GM19455 (cell line): ENCODE results near the gene PDHX.

Source experiments
- ATAC-seq: cut with Tn5 transposase; IDR thresholded peaks from one replicate; pipeline ENCODE4 v1.9.1; 2021; ENCODE audit not compliant: unreplicated experiment

Gene PDHX

DNA sequence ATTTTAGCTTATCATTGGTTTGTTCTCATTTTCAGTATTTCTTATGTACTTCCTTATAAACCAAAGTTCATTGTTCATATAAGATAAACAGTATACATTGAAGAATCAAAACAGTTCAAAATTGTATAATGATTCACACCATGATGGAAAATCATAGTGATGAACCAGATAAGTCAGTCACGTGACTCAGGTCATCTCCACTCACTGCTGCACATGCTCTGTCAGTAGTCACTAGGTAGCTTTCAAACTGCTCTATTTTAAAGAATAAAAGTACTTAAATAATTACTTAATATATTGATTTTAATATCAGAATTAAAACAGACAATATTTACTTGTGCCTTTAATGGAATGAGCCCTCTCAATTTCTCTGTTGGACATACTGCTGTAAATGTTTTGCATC is 37.5 kb downstream of the PDHX start:
- ATAC-seq, result no peak

DNA sequence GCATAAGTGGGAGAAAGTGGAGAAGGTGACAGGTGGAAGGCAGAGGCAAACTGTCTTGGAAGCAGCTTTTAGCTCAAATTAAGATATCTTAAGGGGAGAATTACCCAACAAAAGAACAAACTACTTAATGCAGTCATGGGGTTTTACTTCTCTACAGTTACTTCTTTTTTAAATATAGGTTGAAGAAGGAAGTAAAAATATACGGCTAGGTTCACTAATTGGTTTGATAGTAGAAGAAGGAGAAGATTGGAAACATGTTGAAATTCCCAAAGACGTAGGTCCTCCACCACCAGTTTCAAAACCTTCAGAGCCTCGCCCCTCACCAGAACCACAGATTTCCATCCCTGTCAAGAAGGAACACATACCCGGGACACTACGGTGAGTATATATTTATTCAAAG is 40.8 kb downstream of the PDHX start:
- ATAC-seq, result no peak

DNA sequence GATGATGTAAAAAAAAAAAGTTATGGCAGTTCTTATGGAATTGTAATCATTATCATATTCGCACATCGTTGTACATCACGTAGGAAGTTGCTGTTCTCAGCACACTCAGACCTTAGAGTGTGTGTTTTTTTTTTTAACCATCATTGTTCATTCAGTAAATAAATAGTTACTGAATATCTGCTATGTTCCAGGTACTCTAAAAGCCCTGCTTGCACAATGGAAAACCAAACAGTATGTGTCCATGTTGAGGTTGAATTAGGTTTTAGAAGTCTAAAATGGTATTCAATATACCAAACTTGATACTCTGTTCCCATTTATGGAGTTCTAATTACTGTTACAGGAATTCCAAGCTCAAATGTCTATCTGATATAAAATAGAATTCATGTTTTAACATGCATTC is 41.2 kb downstream of the PDHX start:
- no peak for ATAC-seq

DNA sequence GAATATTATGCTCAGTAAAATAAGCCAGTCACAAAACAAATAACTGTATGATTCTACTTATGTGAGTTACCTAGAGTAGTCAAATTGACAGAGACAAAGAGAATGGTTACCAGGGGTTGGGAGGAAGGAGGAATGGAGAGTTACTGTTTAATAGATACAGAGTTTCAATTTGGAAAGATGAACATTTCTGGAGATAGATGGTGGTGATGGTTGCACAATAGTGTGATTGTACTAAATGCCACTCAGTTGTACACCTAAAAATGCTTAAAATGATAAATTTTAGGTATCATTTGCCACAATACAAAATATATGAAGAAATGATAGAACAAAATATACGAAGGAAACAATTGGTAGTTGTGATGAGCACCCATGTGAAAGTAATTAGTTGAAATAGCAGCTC is 43.4 kb downstream of the PDHX start:
- no peak for ATAC-seq

DNA sequence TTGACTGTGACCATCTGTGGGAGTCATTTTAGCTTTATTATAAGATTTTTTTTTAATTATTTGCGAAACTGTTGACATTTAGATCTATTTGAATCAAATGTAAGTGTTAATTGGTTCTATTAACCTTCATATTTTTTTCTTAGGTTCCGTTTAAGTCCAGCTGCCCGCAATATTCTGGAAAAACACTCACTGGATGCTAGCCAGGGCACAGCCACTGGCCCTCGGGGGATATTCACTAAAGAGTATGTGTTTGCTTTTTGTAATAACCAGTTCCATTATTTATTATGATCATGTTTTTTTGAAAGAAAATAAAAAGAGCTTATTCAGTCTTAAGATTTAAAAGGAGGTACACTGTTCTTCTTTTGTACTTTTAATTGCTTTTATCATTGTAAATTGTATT is 43.9 kb downstream of the PDHX start:
- no peak for ATAC-seq

DNA sequence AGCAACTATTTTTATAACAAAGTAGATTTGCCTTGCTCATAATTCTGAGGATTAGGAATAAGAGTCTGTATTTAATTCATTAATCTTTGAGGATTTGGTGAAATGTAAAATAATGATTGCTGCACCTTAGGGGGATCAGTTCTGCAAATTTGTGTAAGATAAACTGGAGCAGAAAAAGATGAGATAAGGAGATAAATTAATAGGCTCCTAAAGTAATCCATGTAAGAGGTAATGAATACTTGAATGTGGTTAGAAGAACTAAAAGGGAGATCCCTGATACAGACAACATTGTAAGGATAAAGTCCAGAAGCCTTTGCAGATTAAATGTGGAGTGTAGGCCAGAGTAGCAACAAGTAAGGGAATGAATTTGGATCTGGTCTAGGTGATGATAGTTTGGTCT is 45.6 kb downstream of the PDHX start:
- no peak for ATAC-seq

DNA sequence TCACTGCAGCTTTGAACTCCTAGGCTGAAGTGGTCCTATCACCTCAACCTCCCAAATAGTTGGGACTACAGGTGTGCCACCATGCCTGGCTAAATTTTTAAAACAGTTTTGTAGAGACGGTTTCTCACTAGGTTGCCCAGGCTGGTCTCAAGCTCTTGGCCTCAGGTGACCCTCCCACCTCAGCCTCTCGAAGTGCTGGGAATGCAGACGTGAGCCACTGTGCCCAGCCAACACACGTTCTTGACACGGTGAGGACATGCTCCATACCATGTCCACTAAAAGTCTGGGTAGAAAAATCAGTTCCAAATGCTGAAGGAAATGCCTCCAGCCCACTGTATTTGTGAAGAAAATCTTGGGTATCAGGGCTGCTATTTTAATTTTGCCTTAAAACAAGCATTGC is 46.9 kb downstream of the PDHX start:
- ATAC-seq, result no peak

DNA sequence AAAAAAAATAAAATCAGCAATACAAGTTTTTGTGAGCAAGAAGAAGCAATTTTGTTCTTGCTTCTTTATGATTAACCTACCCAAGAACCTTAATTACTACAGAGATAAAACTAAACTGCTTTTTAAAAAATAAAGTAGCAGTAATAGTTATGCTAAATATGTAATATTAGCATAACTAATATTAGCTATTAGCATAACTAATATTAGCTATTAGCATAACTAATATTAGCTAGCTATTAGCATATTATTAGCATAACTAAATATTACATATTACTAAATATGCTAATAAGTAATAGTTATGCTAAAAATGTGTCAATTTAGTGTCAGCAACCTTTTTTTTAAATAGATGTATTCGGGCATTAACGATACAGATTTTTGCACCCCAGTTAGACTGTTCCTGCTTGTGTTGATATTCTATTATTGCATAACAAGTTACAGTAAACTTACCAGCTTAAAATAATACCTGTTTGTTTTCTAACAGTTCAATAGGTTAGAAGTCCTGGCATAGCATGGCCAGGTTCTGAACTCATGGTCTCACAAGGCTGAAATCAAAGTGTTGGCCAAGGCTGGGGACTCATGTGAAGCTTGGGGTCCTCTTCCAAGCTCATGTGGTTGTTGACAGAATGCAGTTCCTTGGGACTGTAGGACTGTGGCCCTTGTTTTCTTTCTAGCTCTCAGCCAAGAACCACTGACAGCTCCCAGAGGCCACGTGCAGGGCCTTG is 48.4 kb downstream of the PDHX start:
- ATAC-seq, result no peak

DNA sequence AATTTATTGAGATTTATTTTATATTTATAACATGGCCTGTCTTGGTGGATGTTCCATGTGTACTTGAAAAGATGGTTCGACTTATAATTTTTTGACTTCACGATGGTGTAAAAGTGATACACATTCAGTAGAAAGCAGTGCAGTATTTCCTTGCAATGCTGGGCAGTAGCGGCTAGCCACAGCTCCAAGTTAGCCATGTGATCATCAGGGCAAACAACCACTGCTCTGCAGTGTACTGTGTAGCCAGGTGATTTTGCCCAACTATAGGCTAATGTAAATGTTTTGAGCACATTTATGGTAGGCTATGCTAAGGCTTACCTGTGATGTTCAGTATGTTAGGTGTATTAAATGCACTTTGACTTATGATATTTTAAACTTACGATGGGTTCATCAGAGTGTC is 52.4 kb downstream of the PDHX start:
- ATAC-seq, result no peak

DNA sequence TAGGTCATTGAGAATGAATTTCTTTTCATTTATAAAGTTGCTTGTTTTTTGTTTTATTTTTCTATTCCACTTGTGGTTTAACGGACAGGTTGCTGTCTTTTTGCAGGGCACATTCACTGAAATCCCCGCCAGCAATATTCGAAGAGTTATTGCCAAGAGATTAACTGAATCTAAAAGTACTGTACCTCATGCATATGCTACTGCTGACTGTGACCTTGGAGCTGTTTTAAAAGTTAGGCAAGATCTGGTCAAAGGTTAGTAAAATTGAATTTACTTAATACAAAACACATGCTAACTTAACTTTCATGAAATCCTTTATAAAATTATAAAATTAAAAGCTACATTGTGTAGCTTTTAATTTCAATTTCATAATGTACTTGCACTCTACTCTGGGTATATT is 53.6 kb downstream of the PDHX start:
- ATAC-seq, result no peak

DNA sequence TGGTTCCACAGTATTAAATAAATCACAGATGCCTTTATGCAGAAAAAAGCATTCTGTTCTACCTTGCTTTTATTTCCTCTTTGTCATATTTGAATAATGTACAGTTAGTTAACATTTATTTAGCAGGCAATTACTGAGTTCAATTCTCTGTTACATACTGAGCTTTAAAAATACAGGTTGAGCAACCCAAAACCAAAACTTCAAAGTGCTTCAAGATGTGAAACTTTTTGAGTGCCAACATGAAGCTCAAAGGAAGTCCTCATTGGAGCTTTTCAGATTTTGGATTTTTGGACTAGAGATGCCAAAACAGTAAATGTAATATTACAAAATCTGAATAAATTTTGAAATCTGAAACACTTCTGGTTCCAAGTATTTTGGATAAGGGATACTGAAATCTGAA is 54.1 kb downstream of the PDHX start:
- no peak for ATAC-seq

DNA sequence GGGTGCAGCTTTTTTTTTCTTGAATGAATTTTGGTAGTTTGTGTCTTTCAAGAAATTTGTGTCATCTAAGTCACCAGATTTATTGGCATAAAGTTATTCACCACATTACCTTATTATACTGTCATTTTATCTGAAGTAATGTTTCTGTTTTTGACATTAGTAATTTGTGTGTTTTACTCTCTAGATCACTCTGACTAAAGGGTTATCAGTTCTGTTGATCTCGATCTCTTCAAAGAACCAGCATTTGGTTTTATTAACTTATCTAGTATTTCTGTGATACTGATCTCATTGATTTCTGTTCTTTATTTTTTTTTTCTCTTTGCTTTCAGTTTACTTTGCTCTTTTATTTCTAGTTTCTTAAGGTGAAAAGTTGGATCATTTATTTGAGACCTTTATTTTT is 55.5 kb downstream of the PDHX start:
- ATAC-seq, result no peak

DNA sequence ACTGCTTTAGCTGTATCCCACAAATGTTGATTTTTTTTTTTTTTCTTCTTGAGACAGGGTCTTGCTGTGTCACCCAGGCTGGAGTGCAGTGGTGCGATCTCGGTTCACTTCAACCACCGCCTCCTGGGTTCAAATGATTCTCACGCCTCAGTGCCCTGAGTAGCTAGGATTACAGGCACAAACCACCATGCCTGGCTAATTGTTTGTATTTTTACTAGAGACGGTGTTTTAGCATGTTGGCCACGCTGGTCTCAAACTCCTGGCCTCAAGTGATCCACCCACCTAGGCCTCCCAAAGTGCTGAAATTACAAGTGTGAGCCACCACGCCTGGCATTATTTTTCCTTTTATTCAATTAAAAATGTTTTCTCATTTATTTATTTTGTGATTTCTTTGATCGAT is 55.9 kb downstream of the PDHX start:
- no peak for ATAC-seq

DNA sequence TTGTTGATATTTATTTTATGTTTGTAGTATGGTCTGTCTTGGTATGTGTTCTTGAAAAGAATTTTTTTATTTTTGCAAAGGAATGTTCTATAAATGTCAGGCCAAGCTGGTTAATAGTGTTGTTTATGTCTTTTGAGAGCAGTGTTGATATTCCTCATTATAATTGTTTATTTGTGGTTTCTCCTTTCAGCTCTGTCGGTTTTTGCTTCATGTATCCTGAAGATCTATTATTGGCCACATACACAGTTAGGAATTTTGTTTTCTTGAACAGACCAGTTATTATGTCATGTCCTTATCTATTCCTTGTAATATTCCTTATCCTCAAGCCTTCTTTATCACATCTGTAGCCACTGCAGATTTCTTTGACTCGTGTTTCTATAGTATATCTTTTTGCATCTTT is 56.5 kb downstream of the PDHX start:
- ATAC-seq, result no peak

DNA sequence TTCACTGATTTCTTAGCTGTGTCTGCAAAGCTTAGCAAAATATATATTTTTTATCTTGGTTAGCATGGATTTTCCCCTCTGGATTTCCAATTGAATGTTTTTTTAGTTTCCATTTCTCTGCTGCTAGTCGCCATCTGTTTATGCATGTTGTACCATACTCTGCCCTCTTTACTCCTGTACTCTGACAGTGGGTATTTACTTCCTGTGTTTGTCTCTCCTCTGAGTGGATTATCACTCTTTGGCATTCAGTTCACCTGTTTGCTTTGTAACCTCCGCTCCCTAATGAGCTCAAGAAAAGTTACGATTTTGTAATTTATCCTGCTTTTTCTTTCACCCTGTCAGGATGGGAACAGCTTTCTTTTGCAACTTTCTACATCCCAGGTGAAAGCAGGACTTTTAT is 59.1 kb downstream of the PDHX start:
- no peak for ATAC-seq

DNA sequence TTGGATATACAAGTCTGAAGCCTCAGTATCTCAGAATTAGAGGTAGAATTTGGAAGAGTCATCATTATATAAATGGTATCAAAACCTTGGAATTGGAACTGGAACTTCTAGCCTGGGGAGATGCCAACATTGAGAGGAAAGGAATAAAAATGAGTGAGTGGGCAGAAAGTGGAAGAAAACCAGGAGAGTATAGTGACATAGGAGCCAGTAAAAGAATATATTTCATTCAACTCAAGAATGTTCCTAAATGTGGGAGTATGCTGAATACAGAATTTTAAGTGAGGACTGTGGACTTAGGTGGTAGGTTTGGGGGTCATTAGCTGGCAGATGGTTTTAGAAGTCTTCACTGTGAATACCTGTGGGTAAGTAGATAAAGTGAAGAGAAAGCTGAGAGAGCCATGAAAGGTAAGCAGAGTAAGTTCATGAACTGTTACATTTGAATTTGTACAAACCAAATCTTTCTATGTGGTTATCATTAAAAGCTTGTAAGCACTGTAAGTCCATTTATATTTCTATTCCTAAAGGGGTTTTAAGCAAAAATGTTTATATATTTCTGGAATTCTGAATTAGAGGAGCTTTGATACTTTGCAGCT is 60.2 kb downstream of the PDHX start:
- ATAC-seq, result no peak

DNA sequence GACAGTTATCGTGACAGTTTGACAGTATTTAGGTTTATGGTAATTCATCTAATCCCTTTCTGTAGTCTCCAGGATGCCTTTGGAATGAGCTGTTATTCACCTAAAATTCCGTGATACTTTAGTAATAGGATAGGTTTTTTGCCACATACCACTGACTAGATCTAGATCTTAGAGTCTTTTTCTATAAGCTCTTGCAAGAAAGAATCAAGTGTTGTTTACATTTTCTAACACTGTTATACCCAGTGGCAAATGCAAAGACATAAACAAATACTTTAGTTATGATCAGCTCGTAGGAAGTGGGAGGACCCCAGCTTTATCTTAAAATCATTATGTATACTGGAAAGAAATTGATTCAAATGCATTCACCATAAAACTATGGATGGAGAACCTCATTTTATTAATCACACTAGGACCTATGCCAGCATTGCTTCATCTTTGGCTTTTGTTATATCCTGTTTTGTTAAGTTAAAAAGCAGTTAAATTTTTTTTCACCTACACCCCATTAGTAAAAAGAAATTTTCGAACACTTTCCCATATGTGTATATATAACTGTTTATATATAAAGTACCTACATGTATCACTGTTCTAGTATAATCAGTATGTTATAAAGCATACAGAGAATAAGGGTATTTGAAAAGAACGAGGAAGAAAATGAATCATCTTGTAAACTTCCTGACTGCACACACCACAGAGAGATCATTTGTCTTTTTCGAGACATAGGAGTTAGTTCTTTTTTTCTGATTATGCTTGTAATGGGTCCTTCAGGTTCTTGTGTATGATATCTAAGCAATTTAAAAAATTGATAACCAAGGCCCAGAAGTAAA is 60.9 kb downstream of the PDHX start:
- ATAC-seq, result no peak

DNA sequence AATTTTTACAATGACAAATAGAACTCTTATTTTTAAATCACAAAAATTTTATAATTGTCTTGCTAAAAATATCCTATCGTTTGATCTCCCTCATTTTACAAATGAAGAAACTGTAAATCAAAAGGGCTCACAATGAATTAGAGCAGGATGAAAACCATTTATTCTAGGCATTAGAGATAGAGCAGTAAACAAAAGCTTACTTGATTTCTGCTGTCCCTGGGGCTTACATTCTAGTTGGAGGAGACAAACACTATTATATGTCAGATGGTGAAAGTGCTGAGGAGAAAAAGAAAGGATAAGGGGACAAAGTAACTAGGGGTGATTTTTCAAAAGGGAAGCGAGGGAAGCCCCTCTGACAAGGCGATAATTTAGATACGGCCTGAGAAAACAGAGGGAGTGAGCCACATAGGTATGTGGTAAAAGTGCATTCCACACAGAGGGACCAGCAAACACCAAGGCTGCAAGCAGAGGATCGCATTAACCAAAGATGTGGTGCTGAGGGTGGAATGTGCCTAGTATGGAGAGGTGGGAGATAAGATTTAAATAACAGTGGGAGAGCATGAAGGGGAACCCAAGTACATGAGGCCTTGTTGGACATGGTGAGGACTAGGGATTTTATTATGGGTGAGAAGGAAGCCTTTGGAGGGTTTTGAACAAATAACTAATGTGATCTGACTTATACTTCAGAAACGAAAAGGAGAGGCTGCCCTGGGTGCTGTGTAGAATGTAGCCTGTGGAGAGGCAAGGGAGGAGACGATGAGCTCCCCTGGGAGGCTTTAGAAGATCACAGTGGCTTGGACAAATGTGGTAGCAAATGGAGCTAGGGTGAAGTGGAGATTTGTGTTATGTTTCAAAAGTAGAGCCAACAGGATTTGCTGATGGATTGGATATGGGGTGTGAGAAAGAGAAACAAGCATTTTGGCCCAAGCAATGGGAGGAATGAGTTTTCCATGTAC is 62.1 kb downstream of the PDHX start:
- ATAC-seq, result no peak

DNA sequence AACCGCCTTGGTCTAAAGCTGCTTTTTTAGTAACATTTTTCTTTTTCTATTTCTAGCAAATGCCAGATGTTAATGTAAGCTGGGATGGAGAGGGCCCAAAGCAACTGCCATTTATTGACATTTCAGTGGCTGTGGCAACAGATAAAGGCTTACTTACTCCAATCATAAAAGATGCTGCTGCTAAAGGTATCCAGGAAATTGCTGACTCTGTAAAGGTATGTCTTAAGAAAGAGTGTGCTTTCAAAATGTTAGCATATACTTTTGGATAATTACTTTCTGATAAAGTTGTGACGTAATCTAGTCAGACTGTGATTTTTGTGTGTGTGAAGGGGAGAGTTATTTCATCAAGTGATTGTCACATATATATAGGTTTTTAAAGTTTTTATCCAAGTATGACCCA is 68.1 kb downstream of the PDHX start:
- no peak for ATAC-seq

DNA sequence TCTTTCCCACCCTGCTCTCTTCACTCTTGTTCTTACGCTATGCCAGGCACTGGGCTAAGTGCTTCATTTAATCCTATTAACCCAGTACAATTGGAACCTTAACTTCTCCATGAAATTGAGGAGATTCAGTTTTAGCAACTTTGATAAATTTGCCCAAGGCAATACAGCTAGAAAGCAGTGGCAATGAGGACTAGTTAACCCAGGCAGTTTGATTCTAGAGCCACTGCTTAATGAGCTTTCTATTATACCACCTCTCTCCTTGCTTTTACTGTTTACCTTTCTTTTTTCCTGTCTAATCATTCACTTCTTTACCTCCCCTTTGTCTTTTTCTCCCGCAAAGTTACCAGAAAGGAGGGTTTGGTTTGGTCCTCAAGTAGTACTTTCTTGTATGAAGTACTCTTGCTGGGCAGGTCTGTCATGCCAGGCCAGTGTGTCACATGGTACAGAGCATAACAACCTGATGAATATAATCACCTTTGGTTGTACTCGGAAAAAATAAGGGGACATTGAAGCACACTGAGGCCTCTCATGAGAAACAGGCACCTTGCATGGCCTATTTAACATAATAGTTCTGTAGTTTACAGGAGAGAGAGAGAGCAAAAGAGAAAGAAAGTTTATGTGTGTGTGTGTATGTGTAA is 70.6 kb downstream of the PDHX start:
- ATAC-seq, result no peak

DNA sequence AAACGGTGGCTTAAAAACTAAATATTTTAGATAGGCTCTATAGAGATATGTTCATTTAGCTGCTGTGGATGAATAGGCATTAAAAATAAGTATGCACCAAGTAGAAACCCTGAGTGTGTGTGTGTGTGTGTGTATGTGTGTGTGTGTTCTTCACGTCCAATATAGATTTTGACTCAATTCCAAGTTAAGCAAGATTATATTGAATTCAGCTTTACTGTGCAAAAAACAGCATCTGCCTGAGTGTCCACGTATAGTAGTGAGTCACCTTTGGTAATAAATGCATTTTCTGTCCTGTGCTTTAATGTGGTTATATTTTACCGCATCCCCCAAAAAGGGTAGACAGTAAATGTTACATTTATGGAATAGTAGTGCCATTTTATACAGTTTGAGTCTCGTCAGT is 71.2 kb downstream of the PDHX start:
- ATAC-seq, result no peak
